ENCODE measurements around the gene KLHL34.

DNA sequence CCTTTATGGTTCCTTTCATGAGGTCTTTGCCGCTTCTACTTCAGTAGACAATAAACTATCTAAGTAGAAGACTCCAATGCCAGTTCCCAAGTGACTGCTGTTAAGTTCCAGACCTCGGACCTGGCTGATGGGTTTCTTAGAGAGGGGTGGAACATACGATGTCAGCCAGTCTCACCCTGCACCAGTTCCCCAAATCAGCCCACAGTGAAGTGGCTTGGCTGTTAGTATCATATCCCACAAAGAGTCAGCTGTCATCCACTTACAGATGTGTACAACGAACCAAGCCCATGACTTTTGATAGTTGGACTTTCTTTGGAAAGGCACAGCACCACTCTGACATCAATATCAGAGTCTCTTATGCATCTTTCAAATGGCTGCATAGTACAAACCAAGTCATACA is 8.1 kb upstream of the KLHL34 start:
- no peak for TF ChIP-seq CTCF (conservative IDR thresholded peaks at IDR 0.05)
- TF ChIP-seq ZFX (IDR thresholded peaks at IDR 0.05), result no peak
